Hepatocyte (in vitro differentiated cells): ENCODE data around the gene F8A2.
"Not testable (repeated sequence)": the region's sequence is repeated elsewhere in the genome, so short reads cannot be mapped to it uniquely, and the experiment has no call there.

Experiments
- EZH2 ChIP-seq: fragments of 200-600 bp; sonication (generic); IDR thresholded peaks from 2 replicates; pipeline ENCODE4 v1.6.1; 2016; ENCODE audit warnings: antibody characterized with exemption, mild to moderate bottlenecking, borderline replicate concordance
- EZH2phosphoT487 ChIP-seq: fragments of 200-600 bp; sonication (generic); IDR thresholded peaks from one replicate; pipeline ENCODE4 v1.6.1; 2018; ENCODE audit warnings: antibody characterized with exemption, mild to moderate bottlenecking, low read depth, moderate library complexity; ENCODE audit not compliant: unreplicated experiment, severe bottlenecking
- TF ChIP-seq, protein P1 (sequence below): fragments of 200-600 bp; sonication (generic); IDR thresholded peaks from 2 replicates; pipeline ENCODE4 v1.5.1; 2016; ENCODE audit warnings: antibody characterized with exemption, mild to moderate bottlenecking; ENCODE audit not compliant: poor library complexity

DNA sequence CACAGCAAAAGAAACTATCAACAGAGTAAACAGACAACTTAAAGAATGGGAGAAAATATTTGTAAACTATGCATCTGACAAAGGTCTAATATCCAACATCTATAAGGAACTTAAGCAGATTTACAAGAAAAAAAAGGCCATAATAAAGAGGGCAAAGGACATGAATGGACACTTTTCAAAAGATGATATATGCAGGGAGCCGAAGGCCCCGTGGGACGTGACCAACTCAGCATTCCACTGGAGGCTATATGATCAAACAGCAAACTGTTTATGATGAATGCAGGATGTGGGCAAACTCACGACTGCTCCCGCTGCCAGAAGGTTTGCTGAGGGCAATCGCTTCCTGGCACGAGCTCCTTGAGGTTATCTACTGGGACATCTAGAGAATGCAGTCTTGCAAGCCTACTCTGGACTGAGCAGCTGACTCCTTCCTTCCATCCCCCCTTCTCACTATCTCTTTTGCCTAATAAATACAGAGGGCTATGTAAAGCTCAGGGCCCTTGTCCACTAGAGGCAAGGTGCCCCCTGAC, 12.9 kb downstream of the F8A2 start:
- TF ChIP-seq, protein P1, sequence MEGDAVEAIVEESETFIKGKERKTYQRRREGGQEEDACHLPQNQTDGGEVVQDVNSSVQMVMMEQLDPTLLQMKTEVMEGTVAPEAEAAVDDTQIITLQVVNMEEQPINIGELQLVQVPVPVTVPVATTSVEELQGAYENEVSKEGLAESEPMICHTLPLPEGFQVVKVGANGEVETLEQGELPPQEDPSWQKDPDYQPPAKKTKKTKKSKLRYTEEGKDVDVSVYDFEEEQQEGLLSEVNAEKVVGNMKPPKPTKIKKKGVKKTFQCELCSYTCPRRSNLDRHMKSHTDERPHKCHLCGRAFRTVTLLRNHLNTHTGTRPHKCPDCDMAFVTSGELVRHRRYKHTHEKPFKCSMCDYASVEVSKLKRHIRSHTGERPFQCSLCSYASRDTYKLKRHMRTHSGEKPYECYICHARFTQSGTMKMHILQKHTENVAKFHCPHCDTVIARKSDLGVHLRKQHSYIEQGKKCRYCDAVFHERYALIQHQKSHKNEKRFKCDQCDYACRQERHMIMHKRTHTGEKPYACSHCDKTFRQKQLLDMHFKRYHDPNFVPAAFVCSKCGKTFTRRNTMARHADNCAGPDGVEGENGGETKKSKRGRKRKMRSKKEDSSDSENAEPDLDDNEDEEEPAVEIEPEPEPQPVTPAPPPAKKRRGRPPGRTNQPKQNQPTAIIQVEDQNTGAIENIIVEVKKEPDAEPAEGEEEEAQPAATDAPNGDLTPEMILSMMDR: not testable (repeated sequence)
- not testable (repeated sequence) for TF ChIP-seq EZH2, EZH2phosphoT487
